Brain pericyte (primary cell): Measurements from ENCODE around the gene NUP62CL.
"Not testable (repeated sequence)": the region's sequence is repeated elsewhere in the genome, so short reads cannot be mapped to it uniquely, and the experiment has no call there.

Source experiments
- DNase-seq: peaks from one replicate; pipeline ENCODE4 v3.0.0-alpha.2; 2012; ENCODE audit warnings: low read depth, low spot score

NUP62CL gene, protein sequence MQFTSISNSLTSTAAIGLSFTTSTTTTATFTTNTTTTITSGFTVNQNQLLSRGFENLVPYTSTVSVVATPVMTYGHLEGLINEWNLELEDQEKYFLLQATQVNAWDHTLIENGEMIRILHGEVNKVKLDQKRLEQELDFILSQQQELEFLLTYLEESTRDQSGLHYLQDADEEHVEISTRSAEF

DNA sequence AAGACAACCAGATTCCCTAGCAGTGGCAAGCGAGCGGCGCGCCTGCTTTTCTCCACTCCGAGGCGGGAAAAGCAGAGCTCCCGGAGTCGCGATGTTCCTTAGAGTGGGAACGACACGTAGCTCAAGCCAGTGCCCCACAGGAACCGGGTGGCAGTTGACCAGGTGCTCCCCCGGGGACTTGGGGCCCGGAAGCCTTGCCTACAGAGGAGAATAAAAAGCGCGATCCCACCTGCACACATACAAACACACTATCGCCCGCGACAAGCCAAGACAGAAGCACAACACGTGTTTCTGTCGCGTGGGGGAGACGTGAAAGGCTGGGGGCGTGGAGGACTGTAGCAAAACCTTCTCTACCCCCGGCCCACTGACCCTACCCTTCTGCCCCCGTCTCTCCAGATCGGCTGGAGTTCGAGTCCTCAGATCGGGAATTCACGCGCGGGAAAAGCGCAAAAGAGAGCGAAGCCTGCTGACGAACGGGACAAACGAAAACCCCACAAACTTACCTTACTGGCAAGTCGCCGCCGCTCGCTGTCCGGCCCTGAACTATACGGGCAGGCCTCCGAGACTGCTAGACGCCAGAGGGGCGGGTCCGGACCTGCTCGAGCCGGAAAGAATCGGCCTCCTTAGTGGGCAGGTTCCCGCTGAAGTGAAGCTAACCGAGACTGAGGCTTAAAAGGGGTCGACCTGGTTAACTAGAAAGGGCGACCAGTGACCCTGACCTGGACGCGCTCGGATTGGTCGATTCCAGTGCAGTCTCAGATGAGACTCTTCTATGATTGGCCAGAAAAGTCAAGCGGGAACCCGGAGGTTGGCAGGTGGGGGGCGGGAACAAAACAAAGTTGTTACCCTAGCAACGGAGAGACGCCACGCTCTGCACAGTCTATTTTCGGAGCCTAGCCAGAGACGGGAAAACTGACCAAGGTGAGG is at the start of gene NUP62CL, which contains the start of gene DNAAF6:
TSS of gene NUP62CL (minus strand) at position 664 of the 927 bp plus-strand sequence. CDS start 31,287 bp downstream, outside the sequence.
TSS of gene DNAAF6 (plus strand) at position 842 of the 927 bp plus-strand sequence. CDS start 6,265 bp downstream, outside the sequence.
- DNase-seq, result peak; percentile 0

DNA sequence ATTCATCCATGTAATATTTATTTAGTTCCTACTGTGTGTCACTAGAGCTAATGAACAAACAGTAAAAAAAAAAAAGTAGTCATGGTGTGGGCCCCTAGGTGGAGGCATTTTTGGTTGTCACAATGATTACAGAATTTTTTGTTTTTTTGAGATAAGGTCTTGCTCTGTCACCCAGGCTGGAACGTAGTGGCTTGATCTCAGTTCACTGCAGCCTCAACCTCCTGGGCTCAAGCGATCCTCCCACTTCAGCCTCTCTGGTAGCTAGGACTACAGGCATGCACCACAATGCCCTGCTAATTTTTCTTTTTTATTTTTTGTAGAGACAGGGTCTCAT is 22.2 kb upstream of the NUP62CL start:
- no peak for DNase-seq

- DNase-seq, result no peak
Observed at GRCh38 chrX:107227780-107228485, 21.7 kb upstream of the NUP62CL start.

DNA sequence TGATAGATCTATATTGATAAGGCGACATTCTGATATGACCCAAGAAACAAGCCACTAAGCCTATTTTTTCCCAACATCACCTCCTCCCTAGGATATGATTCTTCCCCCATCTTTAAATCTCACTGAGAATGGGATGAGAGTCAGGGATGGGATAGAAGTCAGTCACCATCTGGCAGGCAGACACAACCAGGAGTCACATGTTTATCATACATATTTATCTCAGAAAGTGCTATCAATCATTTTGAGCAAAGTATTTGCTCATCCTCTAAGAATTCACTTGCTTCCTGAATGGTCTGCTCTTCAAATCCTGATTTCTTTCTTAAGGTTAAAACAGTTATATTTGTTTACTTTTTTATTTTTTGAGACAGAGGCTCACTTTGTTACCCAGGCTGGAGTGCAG is 20.5 kb upstream of the NUP62CL start:
- no peak for DNase-seq

DNA sequence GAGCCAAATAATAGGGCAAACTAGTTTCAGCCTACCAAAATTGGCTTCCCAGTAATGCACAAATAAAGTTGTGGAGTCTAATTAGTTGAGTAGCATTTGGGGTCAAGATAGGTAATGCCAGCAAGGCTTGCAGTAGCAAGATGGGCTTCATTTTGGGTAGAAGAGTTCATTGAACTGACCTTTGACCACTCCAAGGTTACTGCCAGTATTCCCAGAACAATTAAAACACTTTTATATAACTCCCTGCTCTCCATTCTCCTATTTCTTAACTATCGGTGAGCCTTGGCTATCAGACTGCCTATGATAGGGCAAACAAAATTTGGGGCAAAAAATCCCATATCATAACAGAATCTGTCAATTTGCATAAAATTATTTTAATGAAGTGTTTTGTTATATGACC is 7.2 kb upstream of the NUP62CL start:
- no peak for DNase-seq

DNA sequence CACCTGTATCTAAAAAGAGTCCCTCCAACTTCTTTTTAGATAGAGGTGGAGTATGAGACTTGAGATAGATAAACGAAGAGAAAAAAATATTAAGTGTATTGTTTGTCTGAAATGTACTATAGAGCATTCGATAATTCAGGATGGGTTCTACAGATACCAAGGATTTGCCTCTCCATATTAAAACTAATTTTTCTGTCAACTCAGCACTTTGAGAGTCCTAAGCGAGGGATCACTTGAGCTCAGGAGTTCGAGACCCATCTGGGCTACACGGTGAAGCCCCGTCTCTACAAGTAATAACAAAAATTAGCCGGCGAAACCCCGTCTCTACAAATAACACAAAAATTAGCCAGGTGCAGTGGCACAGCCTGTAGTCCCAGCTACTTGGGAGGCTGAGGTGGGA is 1.7 kb upstream of the NUP62CL start:
- no peak for DNase-seq

DNA sequence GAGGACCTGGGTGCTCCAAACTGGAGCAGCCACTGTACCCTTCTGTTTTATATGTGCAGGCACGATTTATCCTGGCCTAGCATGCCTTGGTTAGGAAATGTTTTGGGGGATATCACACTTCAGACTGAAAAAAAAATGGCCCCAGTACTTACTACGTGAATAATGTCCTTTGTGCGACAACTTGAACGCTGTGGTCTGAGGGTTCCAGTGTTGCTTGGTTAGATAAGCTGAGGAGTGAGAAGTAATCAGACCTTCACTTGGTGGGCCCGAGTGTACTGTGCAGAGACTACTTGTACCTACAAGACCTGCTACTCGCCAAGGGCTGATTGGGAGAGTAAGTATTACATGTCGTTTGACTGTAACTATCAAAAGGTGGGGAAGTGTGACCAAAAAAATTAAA is 856 bp upstream of the NUP62CL start:
- DNase-seq, result no peak

DNA sequence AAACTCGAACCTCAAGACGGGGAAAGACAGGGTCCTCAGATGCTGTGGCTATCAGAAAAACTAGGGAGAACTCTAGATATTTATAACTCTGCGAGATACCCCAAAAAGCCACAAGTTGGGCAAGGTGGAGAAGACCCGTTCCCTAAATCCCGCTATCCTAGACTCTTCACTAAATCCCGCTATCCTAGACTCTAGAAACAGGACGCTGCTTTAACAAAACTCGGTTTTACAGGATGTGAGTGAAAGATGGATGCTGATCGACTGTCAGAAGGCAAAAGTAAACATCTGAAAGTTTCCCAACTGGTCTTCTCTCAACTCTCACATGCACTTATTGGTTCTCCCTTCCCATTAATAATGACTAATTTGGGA is 448 bp upstream of the NUP62CL start:
- no peak for DNase-seq

- DNase-seq, result no peak
Observed at GRCh38 chrX:107204068-107204605, 2.1 kb downstream of the NUP62CL start.

DNA sequence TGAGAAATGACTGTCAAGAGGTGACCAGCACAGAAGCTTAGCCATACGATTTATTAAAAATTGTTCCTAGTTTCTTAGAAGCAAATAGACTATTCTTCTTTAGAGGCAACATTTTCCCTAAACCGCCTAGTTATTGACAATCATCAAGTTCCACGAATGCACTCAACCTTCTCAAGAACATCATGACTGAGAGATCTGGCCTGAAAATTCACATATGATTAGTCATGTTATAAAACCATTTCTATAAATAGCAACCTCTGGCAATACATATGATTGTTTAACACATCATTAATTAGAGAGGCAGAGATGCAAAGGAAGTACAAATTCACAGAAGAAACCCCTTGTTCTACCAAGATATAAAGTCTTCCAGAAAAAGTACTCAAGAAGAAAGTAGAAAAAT is 6.7 kb downstream of the NUP62CL start:
- DNase-seq, result no peak

DNA sequence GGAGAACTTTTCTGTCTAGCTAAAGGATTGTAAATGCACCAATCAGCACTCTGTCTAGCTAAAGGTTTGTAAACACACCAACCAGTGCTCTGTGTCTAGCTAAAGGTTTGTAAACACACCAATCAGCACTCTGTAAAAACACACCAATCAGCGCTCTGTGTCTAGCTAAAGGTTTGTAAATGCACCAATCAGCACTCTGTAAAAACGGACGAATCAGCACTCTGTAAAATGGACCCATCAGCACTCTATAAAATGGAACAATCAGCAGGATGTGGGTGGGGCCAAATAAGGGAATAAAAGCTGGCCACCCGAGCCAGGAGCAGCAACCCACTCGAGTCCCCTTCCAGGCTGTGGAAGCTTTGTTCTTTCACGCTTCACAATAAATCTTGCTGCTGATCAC is 8.2 kb downstream of the NUP62CL start:
- DNase-seq, result not testable (repeated sequence)

DNA sequence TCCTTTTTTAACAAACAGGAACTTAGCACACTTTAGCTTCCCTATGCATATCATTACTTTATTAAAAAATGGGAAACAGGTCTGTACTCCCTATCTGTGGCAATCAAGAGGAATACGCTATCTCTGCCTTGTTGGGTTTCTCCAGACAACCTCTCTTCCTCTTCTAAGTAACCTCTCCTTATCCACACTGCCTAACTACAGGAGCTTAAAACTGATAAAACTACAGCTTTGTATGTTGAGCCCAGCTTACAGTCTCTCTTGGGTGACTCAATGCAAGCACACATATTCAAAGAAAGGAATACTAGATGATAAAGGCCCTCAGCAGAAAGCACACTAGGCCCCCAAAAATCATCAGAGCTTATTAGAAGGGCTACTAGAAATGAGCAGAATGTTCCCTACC is 8.9 kb downstream of the NUP62CL start:
- no peak for DNase-seq

DNA sequence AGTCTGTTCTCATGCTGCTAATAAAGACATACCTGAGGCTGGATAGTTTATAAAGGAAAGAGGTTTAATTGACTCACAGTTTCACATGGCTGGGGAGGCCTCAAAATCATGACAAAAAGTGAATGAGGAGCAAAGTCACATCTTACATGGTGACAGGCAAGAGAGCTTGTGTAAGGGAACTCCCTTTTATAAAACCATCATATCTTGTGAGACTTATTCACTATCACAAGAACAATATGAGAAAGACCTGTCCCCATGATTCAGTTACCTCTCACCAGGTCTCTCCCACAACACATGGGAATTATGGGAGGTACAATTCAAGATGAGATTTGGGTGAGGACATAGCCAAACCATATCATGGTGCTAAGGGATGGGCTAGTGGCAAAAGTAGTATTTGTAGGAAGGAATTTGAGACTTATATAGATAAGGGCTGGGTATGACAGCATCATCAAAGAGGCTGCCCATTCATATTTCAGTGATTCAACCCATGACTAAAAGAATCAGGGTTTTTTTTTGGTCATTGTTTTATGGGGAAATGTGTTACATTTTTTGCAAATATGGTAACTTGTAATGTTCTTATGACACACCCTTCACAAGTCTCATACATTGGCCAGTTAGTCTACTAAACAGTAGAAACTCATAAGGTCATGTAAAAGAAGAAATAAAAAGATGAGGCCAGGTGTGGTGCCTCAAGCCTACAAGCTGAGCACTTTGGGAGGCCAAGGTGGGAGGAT is 34.7 kb downstream of the NUP62CL start:
- DNase-seq, result no peak

- no peak for DNase-seq
Observed at GRCh38 chrX:107168712-107169111, 37.5 kb downstream of the NUP62CL start.

DNA sequence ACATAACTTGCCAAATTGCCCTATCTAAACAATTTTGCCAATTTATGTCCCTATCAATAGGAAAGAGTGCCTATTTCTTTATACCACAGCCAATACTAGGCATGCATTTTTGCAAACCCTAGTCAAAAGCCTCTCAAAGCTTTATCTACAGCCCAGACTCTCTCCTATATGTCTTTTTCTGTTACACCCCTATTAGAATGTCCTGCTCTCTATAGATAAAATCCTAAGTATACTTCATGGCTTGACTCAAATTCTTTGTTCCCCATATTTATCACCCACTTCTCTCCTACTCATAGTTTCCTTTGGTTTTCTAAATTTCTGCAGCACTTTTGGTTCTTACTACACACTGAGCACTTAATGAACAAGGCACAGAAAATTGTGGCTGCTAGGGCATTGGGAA is 38.0 kb downstream of the NUP62CL start:
- no peak for DNase-seq

GRCh38 chrX:107167163-107167921 is 38.9 kb downstream of the NUP62CL start:
- DNase-seq, result no peak

- DNase-seq, result not testable (repeated sequence)
Observed at GRCh38 chrX:107157618-107158017, 48.6 kb downstream of the NUP62CL start.

GRCh38 chrX:107155621-107156430 is 50.4 kb downstream of the NUP62CL start:
- DNase-seq, result not testable (repeated sequence)

GRCh38 chrX:107154787-107155620 is 51.2 kb downstream of the NUP62CL start:
- DNase-seq, result peak; percentile 3
